SK-N-MC (cell line): ENCODE data around the gene TMEM121B.

Experiments used
- DNase-seq: peaks from one replicate; pipeline ENCODE4 v3.0.0-alpha.2; 2011; ENCODE audit warnings: low read depth, low spot score
- H3K27ac ChIP-seq: fragments of 200-600 bp; sonication (generic); 2 replicates; pipeline ENCODE4 v1.5.1; 2016; ENCODE audit warnings: mixed run types
- H3K36me3 ChIP-seq: fragments of 200-600 bp; sonication (generic); 2 replicates; pipeline ENCODE4 v1.6.1; 2017; ENCODE audit warnings: antibody characterized with exemption, low read length, mixed read lengths; ENCODE audit not compliant: insufficient read depth
- H3K4me3 ChIP-seq: fragments of 200-600 bp; sonication (generic); 2 replicates; pipeline ENCODE4 v1.5.1; 2016
- H3K9ac ChIP-seq: fragments of 200-600 bp; sonication (generic); 2 replicates; pipeline ENCODE4 v1.8.0; 2017; ENCODE audit warnings: mixed run types, mixed read lengths; ENCODE audit not compliant: insufficient read length
- H3K9me3 ChIP-seq: fragments of 200-600 bp; sonication (generic); 2 replicates; pipeline ENCODE4 v1.6.1; 2017; ENCODE audit warnings: low read depth, mild to moderate bottlenecking, antibody characterized with exemption, low read length, moderate library complexity, mixed read lengths
- EZH2 ChIP-seq: fragments of 200-600 bp; sonication (generic); IDR thresholded peaks from one replicate; pipeline ENCODE4 v1.6.1; 2017; ENCODE audit warnings: antibody characterized with exemption
- FOXP2 ChIP-seq: optimal IDR thresholded peaks from 2 replicates; pipeline ENCODE3; 2011; ENCODE audit warnings: mild to moderate bottlenecking, moderate library complexity; ENCODE audit not compliant: insufficient read depth; ENCODE audit errors: extremely low read length, control extremely low read depth
- POLR2AphosphoS5 ChIP-seq: IDR thresholded peaks from 2 replicates; pipeline ENCODE4 v1.6.1; 2012; ENCODE audit warnings: mild to moderate bottlenecking, low read depth, low read length, borderline replicate concordance

The TMEM121B gene

GRCh38 chr22:17097701-17098100 is 23.5 kb downstream of the TMEM121B start:
- Histone ChIP-seq H3K4me3 (no peak overlapping the region), H3K9me3 (no peaks in the 10 kb centered on the region), H3K9ac (no peak overlapping the region), H3K36me3 (no peaks in the 10 kb centered on the region; the same call in 1 of the 2 replicates), H3K27ac (no peak overlapping the region)
- no peak for DNase-seq
- TF ChIP-seq EZH2 (no peak), POLR2AphosphoS5 (no peak), FOXP2 (no peak)

GRCh38 chr22:17097062-17097461 is 24.1 kb downstream of the TMEM121B start:
- Histone ChIP-seq H3K27ac (no peak overlapping the region), H3K9ac (no peak overlapping the region)
- DNase-seq = no peak

GRCh38 chr22:17096071-17096470 is 25.1 kb downstream of the TMEM121B start:
- no peak for TF ChIP-seq FOXP2
- no peak for TF ChIP-seq EZH2
- no peak for TF ChIP-seq POLR2AphosphoS5
- Histone ChIP-seq H3K9me3 (no peaks in the 10 kb centered on the region), H3K4me3 (no peak overlapping the region), H3K27ac (no peak overlapping the region), H3K9ac (no peak overlapping the region), H3K36me3 (no peaks in the 10 kb centered on the region; the same call in 1 of the 2 replicates)
- DNase-seq = no peak

More at GRCh38 chr22:17097062-17097461, 24.1 kb downstream of the TMEM121B start:
- TF ChIP-seq POLR2AphosphoS5 (no peak), EZH2 (no peak), FOXP2 (no peak)
- H3K36me3 ChIP-seq = no peaks in the 10 kb centered on the region; the same call in 1 of the 2 replicates
- H3K9me3 ChIP-seq = no peaks in the 10 kb centered on the region
- no peak overlapping the region for H3K4me3 ChIP-seq

- Histone ChIP-seq H3K4me3 (no peak overlapping the region), H3K9ac (no peak overlapping the region), H3K9me3 (no peaks in the 10 kb centered on the region), H3K27ac (no peak overlapping the region), H3K36me3 (no peaks in the 10 kb centered on the region; the same call in 1 of the 2 replicates)
- DNase-seq = no peak
- TF ChIP-seq FOXP2 (no peak), EZH2 (no peak), POLR2AphosphoS5 (no peak)
Observed at GRCh38 chr22:17095538-17095937, 25.6 kb downstream of the TMEM121B start.

GRCh38 chr22:17093081-17093480 is 28.1 kb downstream of the TMEM121B start:
- Histone ChIP-seq H3K9me3 (no peaks in the 10 kb centered on the region), H3K4me3 (no peak overlapping the region), H3K36me3 (no peaks in the 10 kb centered on the region), H3K27ac (no peak overlapping the region), H3K9ac (no peak overlapping the region)
- DNase-seq = no peak
- TF ChIP-seq FOXP2 (no peak), EZH2 (no peak), POLR2AphosphoS5 (no peak)

- H3K9me3 ChIP-seq = no peaks in the 10 kb centered on the region
- H3K9ac ChIP-seq = no peak overlapping the region
- H3K36me3 ChIP-seq = no peaks in the 10 kb centered on the region
- H3K27ac ChIP-seq = no peak overlapping the region
- no peak for TF ChIP-seq FOXP2
- no peak overlapping the region for H3K4me3 ChIP-seq
- no peak for DNase-seq
Observed at GRCh38 chr22:17091851-17092250, 29.3 kb downstream of the TMEM121B start.

- TF ChIP-seq FOXP2 = no peak
- no peak for TF ChIP-seq EZH2
- no peak for TF ChIP-seq POLR2AphosphoS5
- Histone ChIP-seq H3K9me3 (no peaks in the 10 kb centered on the region), H3K27ac (no peak overlapping the region), H3K36me3 (no peaks in the 10 kb centered on the region), H3K9ac (no peak overlapping the region), H3K4me3 (no peak overlapping the region)
- no peak for DNase-seq
Observed at GRCh38 chr22:17090550-17090949, 30.6 kb downstream of the TMEM121B start.

- no peak for DNase-seq
- Histone ChIP-seq H3K9ac (no peak overlapping the region), H3K9me3 (no peaks in the 10 kb centered on the region)
Observed at GRCh38 chr22:17087498-17088131, 33.5 kb downstream of the TMEM121B start.

More at GRCh38 chr22:17087498-17088131, 33.5 kb downstream of the TMEM121B start:
- no peaks in the 10 kb centered on the region for H3K36me3 ChIP-seq
- no peak overlapping the region for H3K27ac ChIP-seq
- no peak for TF ChIP-seq POLR2AphosphoS5
- no peak for TF ChIP-seq FOXP2
- TF ChIP-seq EZH2 = no peak
- no peak overlapping the region for H3K4me3 ChIP-seq
